Dedifferentiated amniotic fluid mesenchymal stem cell (primary cell): Measurements from ENCODE around the gene TXNDC5.

ENCODE experiments used
- DNase-seq: peaks from one replicate; pipeline ENCODE4 v3.0.0-alpha.2; 2016; ENCODE audit errors: extremely low spot score

Gene TXNDC5

GRCh38 chr6:7910654-7911344, at the start of gene TXNDC5:
TSS of gene TXNDC5 (minus strand) at chr6:7910788. CDS start at chr6:7910776, 12 bp downstream.
- peak; percentile 44 for DNase-seq

- DNase-seq, result no peak
These were observed 49.6 kb upstream of the TXNDC5 start for GRCh38 chr6:7960141-7960540.

- no peak for DNase-seq
These were observed 48.9 kb upstream of the TXNDC5 start for GRCh38 chr6:7959453-7959852.

- DNase-seq, result no peak
These were observed 47.9 kb upstream of the TXNDC5 start for GRCh38 chr6:7958464-7958863.

GRCh38 chr6:7956257-7956656, 45.7 kb upstream of the TXNDC5 start:
- no peak for DNase-seq

- DNase-seq, result peak; percentile 14
These were observed 44.1 kb upstream of the TXNDC5 start for GRCh38 chr6:7954477-7955200.

GRCh38 chr6:7953753-7954152, 43.2 kb upstream of the TXNDC5 start:
- DNase-seq, result no peak

- no peak for DNase-seq
These were observed 29.3 kb upstream of the TXNDC5 start for GRCh38 chr6:7939864-7940228.

- DNase-seq, result no peak
These were observed 28.7 kb upstream of the TXNDC5 start for GRCh38 chr6:7939184-7939863.

- DNase-seq, result no peak
These were observed 28.1 kb upstream of the TXNDC5 start for GRCh38 chr6:7938562-7939183.

- no peak for DNase-seq
These were observed 23.2 kb upstream of the TXNDC5 start for GRCh38 chr6:7933794-7934193.

- no peak for DNase-seq
These were observed 22.0 kb upstream of the TXNDC5 start for GRCh38 chr6:7932625-7933024.

GRCh38 chr6:7924867-7925266, 14.3 kb upstream of the TXNDC5 start:
- DNase-seq, result no peak

GRCh38 chr6:7922596-7922995, 12.0 kb upstream of the TXNDC5 start:
- DNase-seq, result no peak

GRCh38 chr6:7921632-7922092, 11.1 kb upstream of the TXNDC5 start:
- no peak for DNase-seq

- no peak for DNase-seq
These were observed 10.5 kb upstream of the TXNDC5 start for GRCh38 chr6:7921046-7921445.

- no peak for DNase-seq
These were observed 9.8 kb upstream of the TXNDC5 start for GRCh38 chr6:7920425-7920824.

GRCh38 chr6:7919871-7920270, 9.3 kb upstream of the TXNDC5 start:
- DNase-seq, result no peak

GRCh38 chr6:7918403-7918802, 7.8 kb upstream of the TXNDC5 start:
- DNase-seq, result no peak

GRCh38 chr6:7917729-7918128, 7.1 kb upstream of the TXNDC5 start:
- no peak for DNase-seq

- no peak for DNase-seq
These were observed 6.4 kb upstream of the TXNDC5 start for GRCh38 chr6:7916959-7917358.
